Retinal pigment epithelial cell (primary cell): ENCODE data around the gene TIPARP.
A peak's percentile ranks its signal among the peaks of the same experiment; 100 is the strongest.

Source experiments
- DNase-seq: peaks from one replicate; pipeline ENCODE4 v3.0.0-alpha.2; 2010; ENCODE audit warnings: low read depth
- H3K4me3 ChIP-seq: 2 replicates; pipeline ENCODE4 v1.5.1; 2011; ENCODE audit warnings: mild to moderate bottlenecking, low read length, control low read depth, moderate library complexity
- CTCF ChIP-seq: conservative IDR thresholded peaks from 2 replicates; pipeline ENCODE4 v1.5.1; 2011; ENCODE audit warnings: low read depth, low read length, control low read depth, inconsistent platforms

Gene TIPARP

DNA sequence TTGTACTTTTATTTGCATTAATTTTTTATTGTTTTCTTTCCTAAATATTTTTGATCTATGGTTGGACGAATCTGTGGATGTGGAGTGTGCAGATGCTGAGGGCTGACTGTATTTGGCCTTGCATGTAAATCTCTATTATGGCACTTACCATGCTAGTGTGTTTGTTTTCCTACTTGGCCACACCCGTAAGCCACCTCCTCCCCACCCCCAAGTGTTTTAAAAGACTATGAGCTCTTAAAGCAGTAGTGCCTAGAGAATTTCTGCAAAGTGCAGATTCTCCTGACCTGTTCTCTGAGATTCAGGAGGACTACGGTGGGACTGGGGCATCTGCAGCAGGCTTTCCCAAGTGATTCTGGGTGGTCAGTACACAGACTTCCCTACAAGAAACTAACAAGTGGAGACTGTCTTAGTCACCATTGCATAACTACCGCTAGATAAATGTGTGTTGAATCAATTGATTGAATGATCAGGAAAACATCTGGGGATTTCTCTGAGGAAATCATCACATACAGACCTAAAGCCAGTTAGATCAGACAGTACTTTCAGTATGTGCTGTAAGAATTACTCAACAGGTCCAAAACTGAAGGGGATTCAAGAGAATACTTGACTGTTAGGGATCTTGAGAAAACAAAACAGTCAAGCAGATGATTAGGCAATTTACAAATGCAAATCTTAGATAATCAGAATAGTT is 6.2 kb upstream of the TIPARP start:
- no peak for TF ChIP-seq CTCF
- no peak overlapping the region for H3K4me3 ChIP-seq
- no peak for DNase-seq

DNA sequence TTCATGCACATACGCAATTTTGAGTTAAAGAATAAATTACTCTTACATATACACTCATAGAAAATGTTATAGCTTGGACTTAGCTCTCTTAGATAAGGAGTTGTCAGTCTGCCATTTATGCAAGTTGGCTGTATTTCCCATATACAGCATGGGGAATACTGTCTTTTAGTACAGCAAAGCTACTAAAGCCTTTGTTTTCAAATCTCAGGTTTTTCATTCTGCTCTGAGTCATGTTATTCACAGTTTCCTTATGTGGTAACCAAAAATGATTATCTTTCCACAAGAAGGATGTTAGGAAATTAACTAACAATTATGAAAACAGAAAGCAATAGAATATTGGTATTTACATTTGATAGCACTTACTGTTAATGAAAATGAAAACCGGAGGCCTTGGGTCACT is 4.3 kb upstream of the TIPARP start:
- no peak for DNase-seq
- no peak overlapping the region for H3K4me3 ChIP-seq
- no peak for TF ChIP-seq CTCF

- H3K4me3 ChIP-seq, result no peak overlapping the region
- no peak for TF ChIP-seq CTCF
- DNase-seq, result no peak
Observed at GRCh38 chr3:156670652-156671051, 3.7 kb upstream of the TIPARP start.

DNA sequence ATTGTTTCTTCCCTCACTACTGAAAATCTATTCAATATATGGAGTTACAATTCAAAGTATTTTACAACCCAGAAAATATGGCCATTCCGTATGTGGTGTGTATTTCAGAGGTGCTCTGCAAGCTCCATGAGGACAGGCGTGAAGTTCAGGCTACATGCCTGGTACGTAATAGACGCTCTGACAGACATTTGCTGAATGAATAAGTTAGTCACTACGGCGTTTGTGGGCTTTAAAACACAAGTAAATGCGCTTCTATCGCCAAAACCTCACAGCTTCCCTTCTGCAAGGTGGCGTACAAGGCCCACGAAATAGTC is 701 bp upstream of the TIPARP start:
- TF ChIP-seq CTCF, result no peak
- H3K4me3 ChIP-seq, result peak overlapping the region; percentile 88
- no peak for DNase-seq

- no peak for DNase-seq
- peak overlapping the region; percentile 88 for H3K4me3 ChIP-seq
- TF ChIP-seq CTCF, result peak; percentile 46
Observed at GRCh38 chr3:156674911-156675829, 780 bp downstream of the TIPARP start.

GRCh38 chr3:156675830-156676767 is 1.7 kb downstream of the TIPARP start:
- no peak for TF ChIP-seq CTCF
- H3K4me3 ChIP-seq, result peak overlapping the region; percentile 88
- DNase-seq, result peak; percentile 75
